ENCODE measurements around the gene MEAF6.
A peak's percentile ranks its signal among the peaks of the same experiment; 100 is the strongest.
"Not testable (repeated sequence)": the region's sequence is repeated elsewhere in the genome, so short reads cannot be mapped to it uniquely, and the experiment has no call there.

MEAF6 gene

GRCh38 chr1:37545019-37545418, 30.5 kb upstream of the MEAF6 start:
- no peak for TF ChIP-seq POLR2A (IDR thresholded peaks at IDR 0.05; ENCODE audit: low read depth, low read length)
- DNase-seq (ENCODE audit: insufficient read length, low spot score) = no peak
- FAIRE-seq = no peak

- TF ChIP-seq POLR2A (IDR thresholded peaks at IDR 0.05; ENCODE audit: low read depth, low read length) = no peak
- FAIRE-seq = no peak
- DNase-seq (ENCODE audit: insufficient read length, low spot score) = no peak
Observed at GRCh38 chr1:37544530-37544929, 30.0 kb upstream of the MEAF6 start.

GRCh38 chr1:37540036-37540785, 25.6 kb upstream of the MEAF6 start:
- DNase-seq (ENCODE audit: insufficient read length, low spot score) (no peak), FAIRE-seq (no peak)
- TF ChIP-seq POLR2A (IDR thresholded peaks at IDR 0.05; ENCODE audit: low read depth, low read length) = no peak

GRCh38 chr1:37539154-37539553, 24.6 kb upstream of the MEAF6 start:
- FAIRE-seq; DNase-seq (ENCODE audit: insufficient read length, low spot score): not testable (repeated sequence)

- FAIRE-seq (peak; percentile 30), DNase-seq (ENCODE audit: insufficient read length, low spot score) (no peak)
- TF ChIP-seq POLR2A (IDR thresholded peaks at IDR 0.05; ENCODE audit: low read depth, low read length) = no peak
Observed at GRCh38 chr1:37537378-37537777, 22.8 kb upstream of the MEAF6 start.

GRCh38 chr1:37533317-37534093, 18.9 kb upstream of the MEAF6 start:
- FAIRE-seq (no peak), DNase-seq (ENCODE audit: insufficient read length, low spot score) (no peak)
- TF ChIP-seq POLR2A (IDR thresholded peaks at IDR 0.05; ENCODE audit: low read depth, low read length) = no peak

- not testable (repeated sequence) for DNase-seq (ENCODE audit: insufficient read length, low spot score); FAIRE-seq
Observed at GRCh38 chr1:37532418-37533156, 18.0 kb upstream of the MEAF6 start.

- not testable (repeated sequence) for FAIRE-seq; DNase-seq (ENCODE audit: insufficient read length, low spot score)
Observed at GRCh38 chr1:37529888-37530287, 15.3 kb upstream of the MEAF6 start.

GRCh38 chr1:37519613-37520012, 5.0 kb upstream of the MEAF6 start:
- DNase-seq (ENCODE audit: insufficient read length, low spot score) (no peak), FAIRE-seq (no peak)
- TF ChIP-seq POLR2A (IDR thresholded peaks at IDR 0.05; ENCODE audit: low read depth, low read length) = no peak

GRCh38 chr1:37518929-37519328, 4.4 kb upstream of the MEAF6 start:
- not testable (repeated sequence) for FAIRE-seq; DNase-seq (ENCODE audit: insufficient read length, low spot score)

GRCh38 chr1:37518241-37518640, 3.7 kb upstream of the MEAF6 start:
- FAIRE-seq; DNase-seq (ENCODE audit: insufficient read length, low spot score): not testable (repeated sequence)

- FAIRE-seq = no peak
- no peak for DNase-seq (ENCODE audit: insufficient read length, low spot score)
- no peak for TF ChIP-seq POLR2A (IDR thresholded peaks at IDR 0.05; ENCODE audit: low read depth, low read length)
Observed at GRCh38 chr1:37517569-37517968, 3.0 kb upstream of the MEAF6 start.

GRCh38 chr1:37515185-37516034, 844 bp upstream of the MEAF6 start:
- FAIRE-seq (no peak), DNase-seq (ENCODE audit: insufficient read length, low spot score) (no peak)
- no peak for TF ChIP-seq POLR2A (IDR thresholded peaks at IDR 0.05; ENCODE audit: low read depth, low read length)
